Thyroid gland (tissue), 4 donors: ENCODE data around the gene FGGY. TPM values are rescaled to one million over a fixed set of nuclear protein-coding genes. Genes with fewer than 3 reads are reported as not detected.
A peak's percentile ranks its signal among the peaks of the same experiment; 100 is the strongest.

Experiments
- DNase-seq, 2 donors: peaks; one replicate each; pipeline ENCODE4 v3.0.0-alpha.2; 2019
- H3K27ac ChIP-seq, 3 donors: fragments of 200-600 bp; sonication (generic); 1 replicate in 2 of 3; 2 replicates in 1 of 3; pipeline ENCODE4 v1.5.1; 2016 to 2019; ENCODE audit warnings: mild to moderate bottlenecking in 1 of 3, moderate library complexity in 1 of 3
- H3K27me3 ChIP-seq: fragments of 200-600 bp; sonication (generic); one replicate; pipeline ENCODE4 v1.5.1; 2019
- H3K36me3 ChIP-seq, 2 donors: fragments of 200-600 bp; sonication (generic); one replicate each; pipeline ENCODE4 v1.5.1; 2016 to 2019
- H3K4me1 ChIP-seq, 2 donors: fragments of 200-600 bp; sonication (generic); one replicate each; pipeline ENCODE4 v1.5.1; 2017 to 2019
- H3K4me3 ChIP-seq, 3 donors: fragments of 200-600 bp; sonication (generic); replicated peaks in 1 of 3; 1 replicate in 2 of 3; 2 replicates in 1 of 3; pipeline ENCODE4 v1.5.1; 2016; ENCODE audit warnings: mild to moderate bottlenecking in 1 of 3
- H3K9me3 ChIP-seq: fragments of 200-600 bp; sonication (generic); one replicate; pipeline ENCODE4 v1.5.1; 2017
- CTCF ChIP-seq, 6 experiments: fragments of 200-600 bp in 3 of 6; fragments of 450-650 bp in 3 of 6; sonication (generic) in 3 of 6; IDR thresholded peaks; one replicate each; pipeline ENCODE4 v1.5.1; 2016 to 2019; ENCODE audit warnings: antibody characterized with exemption in 6 of 6, mild to moderate bottlenecking in 2 of 6, inconsistent platforms in 1 of 6, moderate library complexity in 1 of 6
- POLR2A ChIP-seq, 2 donors: fragments of 450-650 bp; IDR thresholded peaks; one replicate each; pipeline ENCODE4 v1.6.1; 2017; ENCODE audit warnings: antibody characterized with exemption in 2 of 2, mild to moderate bottlenecking in 2 of 2, moderate library complexity in 1 of 2
- WGBS, 2 donors: methylation state at CpG; one replicate each; pipeline ENCODE4 v1.1.5; 2017; 5-methylcytosine and 5-hydroxymethylcytosine counted together
- intact Hi-C: fragments of 100-400 bp; cut with DNase I; formaldehyde crosslinking; loops from one replicate; pipeline ENCODE4 v1.15.1; 2023
- total RNA-seq, 4 donors: library from RNA; depleted of rRNA; stranded (reverse); fragments of >200 nt; gene quantifications; one replicate each; pipeline ENCODE4 v1.2.3, GENCODE V29; 2016

FGGY gene
- total RNA-seq, 4 donors from 2014 or later = 24.6 to 46.1 (median 36.4) TPM

- Histone ChIP-seq H3K4me1 (peaks cover 21 to 29% of the 10 kb centered on the region in 2 donors), H3K9me3 (no peaks in the 10 kb centered on the region), H3K27ac (peak overlapping the region in 1 of 3 donors; percentile 66), H3K27me3 (no peaks in the 10 kb centered on the region), H3K4me3 (no peak overlapping the region), H3K36me3 (no peaks in the 10 kb centered on the region)
- intact Hi-C loops = no loop called here
- no peak for DNase-seq
- TF ChIP-seq POLR2A (IDR thresholded peaks at IDR 0.05) = no peak
- TF ChIP-seq CTCF (IDR thresholded peaks at IDR 0.05) = no peak
- WGBS, 2 donors = 91 to 100% methylated on average over 2 of the region's 2 CpGs
Observed at GRCh38 chr1:59314776-59315528, 18.1 kb downstream of the FGGY start.

- Histone ChIP-seq H3K4me1 (peaks cover 21 to 29% of the 10 kb centered on the region in 2 donors), H3K9me3 (no peaks in the 10 kb centered on the region), H3K27ac (peak overlapping the region in 2 of 3 donors; percentile 26 to 66), H3K27me3 (no peaks in the 10 kb centered on the region), H3K4me3 (no peak overlapping the region), H3K36me3 (no peaks in the 10 kb centered on the region)
- WGBS, 2 donors = 82 to 83% methylated on average over 7 of the region's 7 CpGs
- no peak for DNase-seq
- TF ChIP-seq CTCF (IDR thresholded peaks at IDR 0.05) = no peak
- intact Hi-C loops = no loop called here
Observed at GRCh38 chr1:59315529-59316463, 18.9 kb downstream of the FGGY start.

GRCh38 chr1:59316497-59317128 is 19.7 kb downstream of the FGGY start:
- peak overlapping the region; percentile 21 to 66 (median 26) for H3K27ac ChIP-seq
- 20 to 28% methylated on average over 6 of the region's 6 CpGs for WGBS, 2 donors
- no peaks in the 10 kb centered on the region for H3K9me3 ChIP-seq
- DNase-seq = peak; percentile 48 to 56
- peak in 1 of 2 donors; percentile 7 for TF ChIP-seq POLR2A (IDR thresholded peaks at IDR 0.05)
- no peak for TF ChIP-seq CTCF (IDR thresholded peaks at IDR 0.05)
- no peak overlapping the region for H3K4me3 ChIP-seq
- H3K36me3 ChIP-seq = no peaks in the 10 kb centered on the region
- peaks cover 21 to 29% of the 10 kb centered on the region in 2 donors for H3K4me1 ChIP-seq
- intact Hi-C loops = no loop called here
- H3K27me3 ChIP-seq = no peaks in the 10 kb centered on the region

- Histone ChIP-seq H3K36me3 (no peaks in the 10 kb centered on the region), H3K4me1 (peaks cover 21 to 29% of the 10 kb centered on the region in 2 donors), H3K4me3 (no peak overlapping the region), H3K9me3 (no peaks in the 10 kb centered on the region), H3K27me3 (no peaks in the 10 kb centered on the region), H3K27ac (peak overlapping the region in 1 of 3 donors; percentile 66)
- intact Hi-C loops = no loop called here
- no peak for TF ChIP-seq CTCF (IDR thresholded peaks at IDR 0.05)
- TF ChIP-seq POLR2A (IDR thresholded peaks at IDR 0.05) = no peak
- DNase-seq = no peak
- WGBS, 2 donors = 90 to 94% methylated on average over 3 of the region's 3 CpGs
Observed at GRCh38 chr1:59317343-59317742, 20.4 kb downstream of the FGGY start.
